Measurements from ENCODE around the gene SINHCAF. TPM values are rescaled to one million over a fixed set of nuclear protein-coding genes. Genes with fewer than 3 reads are reported as not detected.

The SINHCAF gene
- 39.0 and 50.5 TPM in 2 replicates for total RNA-seq

GRCh38 chr12:31325877-31326631 is at the start of gene SINHCAF:
Gene SINHCAF (minus strand): TSS chr12:31326150. CDS start chr12:31298204, 27,946 bp downstream.

Data from dermis lymphatic vessel endothelial cell (primary cell).